Neural progenitor cell (in vitro differentiated cells): ENCODE data around the gene GRP. TPM values are rescaled to one million over a fixed set of nuclear protein-coding genes. Genes with fewer than 3 reads are reported as not detected.

Experiments used
- DNase-seq: peaks from one replicate; pipeline ENCODE4 v3.0.0-alpha.2; 2016; ENCODE audit warnings: low spot score
- H2AFZ ChIP-seq: fragments of 200-600 bp; sonication (generic); replicated peaks from 2 replicates; pipeline ENCODE4 v1.6.1; 2016; ENCODE audit warnings: antibody characterized with exemption
- H3F3A ChIP-seq: fragments of 200-600 bp; sonication (generic); 2 replicates; pipeline ENCODE4 v1.6.1; 2016; ENCODE audit warnings: antibody characterized with exemption, low read depth
- H3K27ac ChIP-seq: fragments of 200-600 bp; sonication (generic); 2 replicates; pipeline ENCODE4 v1.5.1; 2016; ENCODE audit warnings: mild to moderate bottlenecking
- H3K27me3 ChIP-seq: fragments of 200-600 bp; sonication (generic); 2 replicates; pipeline ENCODE4 v1.6.1; 2016; ENCODE audit warnings: mild to moderate bottlenecking, moderate library complexity
- H3K36me3 ChIP-seq: fragments of 200-600 bp; sonication (generic); 2 replicates; pipeline ENCODE4 v1.5.1; 2016
- H3K4me1 ChIP-seq: fragments of 200-600 bp; sonication (generic); 2 replicates; pipeline ENCODE4 v1.6.1; 2016; ENCODE audit warnings: mixed run types
- H3K4me2 ChIP-seq: fragments of 200-600 bp; sonication (generic); 2 replicates; pipeline ENCODE4 v1.6.1; 2016
- H3K4me3 ChIP-seq: fragments of 200-600 bp; sonication (generic); 2 replicates; pipeline ENCODE4 v1.5.1; 2016
- H3K79me2 ChIP-seq: fragments of 200-600 bp; sonication (generic); 2 replicates; pipeline ENCODE4 v1.6.1; 2016; ENCODE audit warnings: low read depth
- H3K9ac ChIP-seq: fragments of 200-600 bp; sonication (generic); 2 replicates; pipeline ENCODE4 v1.6.1; 2016
- H3K9me3 ChIP-seq: fragments of 200-600 bp; sonication (generic); 2 replicates; pipeline ENCODE4 v1.5.1; 2016; ENCODE audit warnings: low read depth
- H4K20me1 ChIP-seq: fragments of 200-600 bp; sonication (generic); 2 replicates; pipeline ENCODE4 v1.6.1; 2016; ENCODE audit warnings: low read depth
- H3K27ac Mint-ChIP-seq: 3 replicates; pipeline ENCODE4 v1.8.0; 2021; ENCODE audit warnings: mixed read lengths
- H3K27me3 Mint-ChIP-seq: 2 replicates; pipeline ENCODE4 v1.8.0; 2022; ENCODE audit warnings: low read depth, mild to moderate bottlenecking, inconsistent platforms, moderate library complexity, mixed read lengths; ENCODE audit not compliant: insufficient read depth
- H3K36me3 Mint-ChIP-seq: 3 replicates; pipeline ENCODE4 v1.8.0; 2021; ENCODE audit warnings: mixed read lengths
- H3K4me1 Mint-ChIP-seq: 3 replicates; pipeline ENCODE4 v1.8.0; 2021; ENCODE audit warnings: mixed read lengths
- H3K4me3 Mint-ChIP-seq: 3 replicates; pipeline ENCODE4 v1.8.0; 2021; ENCODE audit warnings: mild to moderate bottlenecking, moderate library complexity, mixed read lengths
- H3K9me3 Mint-ChIP-seq: 3 replicates; pipeline ENCODE4 v1.8.0; 2020; ENCODE audit warnings: mixed read lengths
- CTCF ChIP-seq: fragments of 200-600 bp; sonication (generic); IDR thresholded peaks from 2 replicates; pipeline ENCODE4 v1.5.1; 2017; ENCODE audit warnings: antibody characterized with exemption, mild to moderate bottlenecking
- EZH2 ChIP-seq: fragments of 200-600 bp; sonication (generic); IDR thresholded peaks from 2 replicates; pipeline ENCODE4 v1.6.1; 2017; ENCODE audit warnings: antibody characterized with exemption, mild to moderate bottlenecking, moderate library complexity
- EZH2phosphoT487 ChIP-seq: fragments of 200-600 bp; sonication (generic); IDR thresholded peaks from 2 replicates; pipeline ENCODE4 v1.6.1; 2017; ENCODE audit warnings: antibody characterized with exemption
- total RNA-seq: library from RNA; depleted of rRNA; stranded (reverse); fragments of >200 nt; gene quantifications from 2 replicates; pipeline ENCODE4 v1.2.3, GENCODE V29; 2015; ENCODE audit warnings: low replicate concordance

GRP gene
- total RNA-seq, 1 donor from 2014 or later, result not detected

DNA sequence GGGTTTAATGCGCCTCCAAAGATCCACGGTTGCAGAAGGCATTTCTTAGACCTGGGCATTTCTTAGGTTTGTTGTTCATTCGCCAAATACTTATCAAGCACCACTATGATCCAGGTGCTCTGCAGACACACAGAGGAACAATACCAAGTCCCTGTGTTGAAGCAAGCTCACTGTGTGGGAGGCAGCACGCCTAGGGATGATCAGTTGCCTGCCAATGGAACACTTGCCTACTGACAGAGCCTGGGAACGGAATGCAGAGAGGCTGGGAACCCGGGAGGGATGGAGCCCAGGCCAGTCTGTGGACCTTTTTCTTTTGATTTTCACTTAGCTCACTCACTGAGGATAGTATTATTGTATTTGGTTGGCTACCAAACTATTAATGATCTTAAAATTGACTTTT, 1.9 kb upstream of the GRP start:
- Mint-ChIP-seq H3K36me3 (no peaks in the 10 kb centered on the region), H3K27me3 (peaks cover 54% of the 10 kb centered on the region), H3K4me1 (peaks cover 19% of the 10 kb centered on the region), H3K4me3 (peak overlapping the region; percentile 7), H3K27ac (no peak overlapping the region), H3K9me3 (peaks cover 3% of the 10 kb centered on the region)
- H3K9ac ChIP-seq, result no peak overlapping the region
- no peak overlapping the region for H3K27ac ChIP-seq
- no peaks in the 10 kb centered on the region for H3K79me2 ChIP-seq
- H3K4me2 ChIP-seq, result no peak overlapping the region
- H2AFZ ChIP-seq, result no peak overlapping the region
- no peak overlapping the region for H3K4me3 ChIP-seq
- no peaks in the 10 kb centered on the region for H3K9me3 ChIP-seq
- peak; percentile 16 for DNase-seq
- H3K4me1 ChIP-seq, result peaks cover 13% of the 10 kb centered on the region
- no peaks in the 10 kb centered on the region for H3K36me3 ChIP-seq
- TF ChIP-seq EZH2, result no peak
- no peak for TF ChIP-seq CTCF
- TF ChIP-seq EZH2phosphoT487, result no peak
- H3K27me3 ChIP-seq, result peaks cover 88% of the 10 kb centered on the region
- H4K20me1 ChIP-seq, result peaks cover 3% of the 10 kb centered on the region
- H3F3A ChIP-seq, result peaks cover 7% of the 10 kb centered on the region

- peak overlapping the region; percentile 60 for H3K4me3 ChIP-seq
- H2AFZ ChIP-seq, result peak overlapping the region; percentile 89
- peak overlapping the region; percentile 82 for H3K4me3 Mint-ChIP-seq
- peaks cover 3% of the 10 kb centered on the region for H4K20me1 ChIP-seq
- H3K27ac ChIP-seq, result no peak overlapping the region
- no peaks in the 10 kb centered on the region for H3K9me3 Mint-ChIP-seq
- H3K27ac Mint-ChIP-seq, result no peak overlapping the region
- no peaks in the 10 kb centered on the region for H3K36me3 Mint-ChIP-seq
- H3K9me3 ChIP-seq, result no peaks in the 10 kb centered on the region
- H3F3A ChIP-seq, result peaks cover 7% of the 10 kb centered on the region
- H3K79me2 ChIP-seq, result no peaks in the 10 kb centered on the region
- H3K36me3 ChIP-seq, result no peaks in the 10 kb centered on the region
- H3K9ac ChIP-seq, result no peak overlapping the region
- H3K4me1 Mint-ChIP-seq, result peaks cover 19% of the 10 kb centered on the region
- H3K27me3 Mint-ChIP-seq, result peaks cover 53% of the 10 kb centered on the region
- peaks cover 100% of the 10 kb centered on the region for H3K27me3 ChIP-seq
- peak overlapping the region; percentile 98 for H3K4me2 ChIP-seq
- DNase-seq, result peak; percentile 65
- TF ChIP-seq CTCF, result no peak
- peak; percentile 39 for TF ChIP-seq EZH2
- H3K4me1 ChIP-seq, result peaks cover 13% of the 10 kb centered on the region
These were observed 316 bp downstream of the GRP start for GRCh38 chr18:59220164-59220783.

DNA sequence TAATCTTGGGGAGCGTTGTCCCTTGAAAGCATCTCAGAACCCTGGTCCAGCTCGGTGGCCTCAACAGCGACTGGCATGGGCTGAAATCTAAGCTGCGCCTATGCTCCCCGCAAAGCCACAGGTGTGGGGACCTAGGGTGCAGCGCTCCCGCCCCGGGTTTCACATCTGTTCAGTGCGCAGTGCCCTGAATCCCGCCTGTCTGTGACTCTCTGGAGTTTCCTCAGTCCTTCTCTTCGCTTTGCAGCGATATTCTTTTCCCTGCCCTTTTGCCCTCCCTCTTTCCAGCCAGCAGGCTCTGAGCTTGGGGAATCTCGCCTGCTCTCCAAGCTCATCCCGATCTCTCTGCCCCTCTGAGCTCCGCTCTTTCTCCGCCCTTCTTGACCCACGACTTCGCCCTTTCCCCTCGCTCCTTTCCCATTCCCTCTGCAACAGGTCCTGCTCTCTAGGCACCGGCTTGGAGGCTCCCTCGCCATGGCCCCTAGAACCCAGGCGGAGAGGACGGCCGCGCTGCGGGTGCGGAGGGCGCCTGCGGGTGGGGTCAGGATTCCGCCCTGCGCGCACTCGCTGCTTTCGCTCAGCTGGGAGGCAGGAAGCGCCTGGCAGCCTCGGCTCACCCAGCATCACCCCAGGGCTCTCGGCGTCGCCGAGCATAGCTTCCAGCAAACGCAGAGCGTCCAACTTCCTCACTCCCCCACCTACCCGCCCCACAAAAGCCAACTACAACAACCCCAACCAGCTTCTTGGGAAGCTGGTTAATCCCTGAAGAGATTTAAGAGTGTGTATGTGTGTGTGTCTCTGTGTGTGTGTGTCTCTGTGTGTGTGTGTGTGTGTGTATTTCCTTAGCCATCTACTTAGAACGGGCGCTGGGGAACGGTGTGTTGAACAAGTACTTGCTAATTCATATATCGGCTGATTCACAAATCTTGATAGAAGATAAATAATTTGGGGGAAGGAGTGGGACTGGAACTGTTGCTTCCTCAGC, 1.1 kb downstream of the GRP start:
- Histone ChIP-seq H2AFZ (peak overlapping the region; percentile 89), H3K79me2 (no peaks in the 10 kb centered on the region), H3K4me1 (peaks cover 13% of the 10 kb centered on the region), H3K4me3 (peak overlapping the region; percentile 60), H3K27ac (no peak overlapping the region), H3K27me3 (peaks cover 100% of the 10 kb centered on the region), H3K9ac (no peak overlapping the region), H3K4me2 (peak overlapping the region; percentile 98), H3K9me3 (no peaks in the 10 kb centered on the region), H3F3A (peaks cover 7% of the 10 kb centered on the region), H4K20me1 (peaks cover 3% of the 10 kb centered on the region), H3K36me3 (no peaks in the 10 kb centered on the region)
- peaks cover 19% of the 10 kb centered on the region for H3K4me1 Mint-ChIP-seq
- no peaks in the 10 kb centered on the region for H3K36me3 Mint-ChIP-seq
- no peak for TF ChIP-seq CTCF
- TF ChIP-seq EZH2, result peak; percentile 54
- DNase-seq, result peak; percentile 59
- no peak overlapping the region for H3K27ac Mint-ChIP-seq
- H3K27me3 Mint-ChIP-seq, result peaks cover 53% of the 10 kb centered on the region
- no peaks in the 10 kb centered on the region for H3K9me3 Mint-ChIP-seq
- H3K4me3 Mint-ChIP-seq, result peak overlapping the region; percentile 82
